AG04449 (cell line): ENCODE measurements around the gene OSBPL6.

ENCODE experiments used
- CTCF ChIA-PET: fragments of 350-600 bp; formaldehyde crosslinking; extraction: SDS; loops from one replicate; lab custom pipeline; 2021; ENCODE audit warnings: antibody characterized with exemption; lab: Yijun Ruan, JAX
- POLR2A ChIA-PET: fragments of 400-600, 350-600 bp; formaldehyde crosslinking; extraction: SDS; loops from one replicate; lab custom pipeline; 2020; ENCODE audit warnings: antibody characterized with exemption, inconsistent platforms; lab: Yijun Ruan, JAX
- DNase-seq: peaks from one replicate; pipeline ENCODE4 v3.0.0-alpha.2; 2010; ENCODE audit warnings: low read depth, low spot score
- H3K4me3 ChIP-seq: 2 replicates; pipeline ENCODE4 v1.5.1; 2011; ENCODE audit warnings: low read depth, mild to moderate bottlenecking, control low read depth, low read length
- CTCF ChIP-seq: IDR thresholded peaks from one replicate; pipeline ENCODE4 v1.5.1; 2011; ENCODE audit warnings: mild to moderate bottlenecking, moderate library complexity, low read length, control low read depth, inconsistent platforms; ENCODE audit not compliant: insufficient read depth; ENCODE audit errors: missing control alignments

OSBPL6 gene

GRCh38 chr2:178415979-178416378 lies 221.7 kb downstream of the OSBPL6 start:
- ChIA-PET POLR2A (no interaction called here), CTCF (interaction anchor here (0.9 to 10.2 kb wide), 12 partner anchors 10 to 432 kb away, joined by 3 to 282 read pairs (median 17); partner anchors contain the start of gene RBM45)
- no peak for DNase-seq
- TF ChIP-seq CTCF: no peak
- H3K4me3 ChIP-seq: no peak overlapping the region

- H3K4me3 ChIP-seq: no peak overlapping the region
- CTCF ChIA-PET: interaction anchor here (0.9 to 10.2 kb wide), 18 partner anchors 10 to 434 kb away, joined by 3 to 282 read pairs (median 9); partner anchors contain the start of gene RBM45
- POLR2A ChIA-PET: interaction anchor here (0.6 kb wide), 1 partner anchor 670 kb away, joined by 3 read pairs; no protein-coding TSS in a partner anchor
- DNase-seq: no peak
- TF ChIP-seq CTCF: no peak
Measured at GRCh38 chr2:178417916-178418315, 223.6 kb downstream of the OSBPL6 start.

GRCh38 chr2:178418426-178418825 lies 224.1 kb downstream of the OSBPL6 start:
- ChIA-PET CTCF (interaction anchor here (0.8 to 10.2 kb wide), 34 partner anchors 10 to 646 kb away, joined by 3 to 282 read pairs (median 6); partner anchors contain the start of gene RBM45), POLR2A (interaction anchor here (0.6 kb wide), 1 partner anchor 671 kb away, joined by 3 read pairs; no protein-coding TSS in a partner anchor)
- H3K4me3 ChIP-seq: no peak overlapping the region
- TF ChIP-seq CTCF: no peak
- DNase-seq: no peak

- peak; percentile 33 for TF ChIP-seq CTCF
- POLR2A ChIA-PET: no interaction called here
- no peak for DNase-seq
- CTCF ChIA-PET: interaction anchor here (0.6 to 10.2 kb wide), 45 partner anchors 9 to 647 kb away, joined by 3 to 282 read pairs (median 4); partner anchors contain the start of gene RBM45
- no peak overlapping the region for H3K4me3 ChIP-seq
Measured at GRCh38 chr2:178419123-178419522, 224.8 kb downstream of the OSBPL6 start.

- CTCF ChIA-PET: interaction anchor here (1.1 to 10.2 kb wide), 14 partner anchors 11 to 648 kb away, joined by 3 to 282 read pairs (median 10); partner anchors contain the start of gene RBM45
Measured at GRCh38 chr2:178420463-178420999, 226.2 kb downstream of the OSBPL6 start.

More at GRCh38 chr2:178420463-178420999, 226.2 kb downstream of the OSBPL6 start:
- TF ChIP-seq CTCF: no peak
- POLR2A ChIA-PET: no interaction called here
- no peak overlapping the region for H3K4me3 ChIP-seq
- no peak for DNase-seq
